A549 treated with Hydrocortisone at 1 μM for 4 hours (cell line): ENCODE data around the gene SPPL2B. TPM values are rescaled to one million over a fixed set of nuclear protein-coding genes. Genes with fewer than 3 reads are reported as not detected.

Experiments used
- total RNA-seq: library from RNA; stranded (reverse); fragments of 200-300 nt; extraction: Qiagen RNA extraction; gene quantifications from 5 replicates; pipeline ENCODE4 v1.2.3, GENCODE V29; 2022

Gene SPPL2B
- 16.0 to 21.2 TPM (median 18.6 TPM) in 5 replicates for total RNA-seq

DNA sequence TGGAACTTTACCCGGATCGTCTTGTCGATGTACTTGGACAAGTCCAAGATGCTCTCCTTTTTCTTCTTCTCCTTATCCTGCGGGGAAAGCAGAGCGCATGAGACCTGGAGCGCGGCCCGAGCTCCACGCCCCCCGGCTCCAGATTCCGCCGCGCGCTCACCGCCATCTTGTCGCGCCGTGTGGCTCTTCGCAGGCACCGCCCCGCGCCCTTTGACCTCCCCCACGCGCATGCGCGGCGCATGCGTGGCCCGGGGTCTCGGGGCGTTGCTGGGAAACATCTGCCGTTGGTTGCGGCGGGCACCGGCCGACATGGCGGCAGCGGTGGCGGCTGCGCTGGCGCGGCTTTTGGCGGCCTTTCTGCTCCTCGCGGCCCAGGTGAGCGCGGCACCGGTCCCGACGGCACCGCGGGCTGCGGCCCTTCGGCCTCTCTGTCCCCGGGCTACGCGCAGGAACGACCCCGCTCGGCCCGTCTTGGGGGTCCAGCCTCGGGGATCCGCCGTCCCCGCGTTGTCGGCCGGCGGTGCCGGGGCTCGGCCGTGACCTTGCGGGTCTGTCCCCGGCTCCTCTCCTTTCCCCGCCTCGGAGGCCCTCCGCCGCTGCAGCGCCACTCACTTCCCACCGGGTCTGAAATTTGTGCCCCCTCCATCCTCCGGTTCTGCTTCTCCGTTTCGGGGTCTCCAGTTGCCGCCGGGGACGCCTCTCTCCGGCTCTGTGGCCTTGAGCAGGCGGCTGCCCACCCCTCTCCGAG is at the start of gene SPPL2B, which contains the start of gene LSM7:
SPPL2B (plus strand) TSS at position 284 of the 748 bp plus-strand sequence; CDS start at position 310, 26 bp downstream.
LSM7 (minus strand) TSS at position 186 of the 748 bp plus-strand sequence; CDS start at position 166, 20 bp downstream.

GRCh38 chr19:2282062-2282861 is 46.2 kb upstream of the SPPL2B start, which contains the start of gene PEAK3:
TSS of gene PEAK3 (minus strand) at chr19:2282175. CDS start at chr19:2280931, 1,244 bp downstream.

GRCh38 chr19:2308114-2308556 is 20.3 kb upstream of the SPPL2B start, which contains the start of gene LINGO3:
TSS of gene LINGO3 (minus strand) at chr19:2308154. CDS start at chr19:2291776, 16,378 bp downstream.

GRCh38 chr19:2359992-2360685 is 31.7 kb downstream of the SPPL2B start, which contains the start of gene TMPRSS9:
TSS of gene TMPRSS9 (plus strand) at chr19:2360265. CDS start at chr19:2389786, 29,521 bp downstream.

Other genes with a start within 250 kb of the SPPL2B start
- 13.6 to 17.6 TPM (median 13.7 TPM) in 5 replicates for gene MOB3A, start 232.4 kb upstream of the SPPL2B start, total RNA-seq
- gene IZUMO4, start 231.8 kb upstream of the SPPL2B start, total RNA-seq: 0.36 to 0.90 TPM (median 0.56 TPM) in 5 replicates
- gene AP3D1, start 177.1 kb upstream of the SPPL2B start, total RNA-seq: 70.5 to 85.8 TPM (median 77.8 TPM) in 5 replicates
- gene DOT1L, start 164.8 kb upstream of the SPPL2B start, total RNA-seq: 11.3 to 16.1 TPM (median 14.8 TPM) in 5 replicates
- 42.8 to 59.8 TPM (median 56.8 TPM) in 5 replicates for gene PLEKHJ1, start 92.4 kb upstream of the SPPL2B start, total RNA-seq
- 64.6 to 72.8 TPM (median 68.5 TPM) in 5 replicates for gene SF3A2, start 91.9 kb upstream of the SPPL2B start, total RNA-seq
- 8.0 to 17.1 TPM (median 14.7 TPM) in 5 replicates for gene AMH, start 79.4 kb upstream of the SPPL2B start, total RNA-seq
- gene JSRP1, start 72.3 kb upstream of the SPPL2B start, total RNA-seq: 0.18 to 0.90 TPM (median 0.75 TPM) in 5 replicates
- 0.09 to 0.18 TPM (median 0.14 TPM) in 5 replicates for gene PEAK3, start 46.5 kb upstream of the SPPL2B start, total RNA-seq
- 0.05 to 0.07 TPM in 2 of 5 replicates, not detected in the others for gene LINGO3, start 20.5 kb upstream of the SPPL2B start, total RNA-seq
- gene LSM7, start 98 bp upstream of the SPPL2B start, total RNA-seq: 123 to 163 TPM (median 155 TPM) in 5 replicates
- 0.03 to 0.10 TPM (median 0.07 TPM) in 4 of 5 replicates, not detected in the other for gene TMPRSS9, start 31.6 kb downstream of the SPPL2B start, total RNA-seq
- 49.2 to 136 TPM (median 119 TPM) in 5 replicates for gene TIMM13, start 98.9 kb downstream of the SPPL2B start, total RNA-seq
- gene LMNB2, start 128.3 kb downstream of the SPPL2B start, total RNA-seq: 73.2 to 82.6 TPM (median 76.0 TPM) in 5 replicates
- 102 to 127 TPM (median 110 TPM) in 5 replicates for gene GADD45B, start 147.4 kb downstream of the SPPL2B start, total RNA-seq